Activated naive CD8-positive, alpha-beta T cell (primary cell): ENCODE data around the gene TMEM209.
"Not testable (repeated sequence)": the region's sequence is repeated elsewhere in the genome, so short reads cannot be mapped to it uniquely, and the experiment has no call there.

Source experiments
- H3K27ac Mint-ChIP-seq: one replicate; pipeline ENCODE4 v1.8.0; 2021; ENCODE audit warnings: mixed read lengths
- H3K27me3 Mint-ChIP-seq: one replicate; pipeline ENCODE4 v1.8.0; 2021; ENCODE audit warnings: mixed read lengths
- H3K36me3 Mint-ChIP-seq: one replicate; pipeline ENCODE4 v1.8.0; 2021; ENCODE audit warnings: mixed read lengths
- H3K4me1 Mint-ChIP-seq: one replicate; pipeline ENCODE4 v1.8.0; 2021; ENCODE audit warnings: low read depth, mixed read lengths
- H3K4me3 Mint-ChIP-seq: one replicate; pipeline ENCODE4 v1.8.0; 2021; ENCODE audit warnings: mild to moderate bottlenecking, mixed read lengths
- H3K9me3 Mint-ChIP-seq: one replicate; pipeline ENCODE4 v1.8.0; 2021; ENCODE audit warnings: low read depth, mixed read lengths

TMEM209 gene

GRCh38 chr7:130197094-130197493 is 8.1 kb downstream of the TMEM209 start:
- Mint-ChIP-seq H3K27me3 (no peaks in the 10 kb centered on the region), H3K4me1 (peaks cover 15% of the 10 kb centered on the region), H3K27ac (no peak overlapping the region), H3K4me3 (no peak overlapping the region), H3K9me3 (no peaks in the 10 kb centered on the region), H3K36me3 (peaks cover 12% of the 10 kb centered on the region)

GRCh38 chr7:130196476-130196875 is 8.7 kb downstream of the TMEM209 start:
- Mint-ChIP-seq H3K4me3 (no peak overlapping the region), H3K9me3 (no peaks in the 10 kb centered on the region), H3K27ac (no peak overlapping the region), H3K27me3 (no peaks in the 10 kb centered on the region), H3K36me3 (peaks cover 8% of the 10 kb centered on the region), H3K4me1 (peaks cover 10% of the 10 kb centered on the region)

- no peak overlapping the region for H3K27ac Mint-ChIP-seq
- H3K36me3 Mint-ChIP-seq: peaks cover 13% of the 10 kb centered on the region
- H3K4me3 Mint-ChIP-seq: no peak overlapping the region
- H3K27me3 Mint-ChIP-seq: no peaks in the 10 kb centered on the region
- H3K9me3 Mint-ChIP-seq: no peaks in the 10 kb centered on the region
- peaks cover 8% of the 10 kb centered on the region for H3K4me1 Mint-ChIP-seq
These were observed 9.8 kb downstream of the TMEM209 start for GRCh38 chr7:130195396-130195795.

GRCh38 chr7:130191791-130192190 is 13.4 kb downstream of the TMEM209 start:
- Mint-ChIP-seq H3K4me1 (peaks cover 2% of the 10 kb centered on the region), H3K36me3 (peaks cover 12% of the 10 kb centered on the region), H3K27ac (no peak overlapping the region), H3K4me3 (no peak overlapping the region), H3K27me3 (no peaks in the 10 kb centered on the region), H3K9me3 (no peaks in the 10 kb centered on the region)

- Mint-ChIP-seq H3K4me1 (peaks cover 4% of the 10 kb centered on the region), H3K4me3 (no peak overlapping the region), H3K27me3 (no peaks in the 10 kb centered on the region), H3K36me3 (peaks cover 16% of the 10 kb centered on the region), H3K27ac (no peak overlapping the region), H3K9me3 (no peaks in the 10 kb centered on the region)
These were observed 15.9 kb downstream of the TMEM209 start for GRCh38 chr7:130189343-130189742.

- Mint-ChIP-seq H3K36me3 (peaks cover 25% of the 10 kb centered on the region), H3K27ac (no peak overlapping the region), H3K27me3 (no peaks in the 10 kb centered on the region), H3K4me1 (peaks cover 14% of the 10 kb centered on the region), H3K4me3 (no peak overlapping the region), H3K9me3 (no peaks in the 10 kb centered on the region)
These were observed 17.8 kb downstream of the TMEM209 start for GRCh38 chr7:130187360-130187759.

GRCh38 chr7:130184349-130184748 is 20.9 kb downstream of the TMEM209 start:
- H3K9me3 Mint-ChIP-seq, H3K27ac Mint-ChIP-seq, H3K27me3 Mint-ChIP-seq, H3K4me3 Mint-ChIP-seq: not testable (repeated sequence)
- Mint-ChIP-seq H3K4me1 (peaks cover 23% of the 10 kb centered on the region), H3K36me3 (peaks cover 25% of the 10 kb centered on the region)

- peak overlapping the region; percentile 64 for H3K27ac Mint-ChIP-seq
- H3K36me3 Mint-ChIP-seq: peaks cover 26% of the 10 kb centered on the region
- H3K4me3 Mint-ChIP-seq: no peak overlapping the region
- no peaks in the 10 kb centered on the region for H3K9me3 Mint-ChIP-seq
- peaks cover 23% of the 10 kb centered on the region for H3K4me1 Mint-ChIP-seq
- no peaks in the 10 kb centered on the region for H3K27me3 Mint-ChIP-seq
These were observed 22.2 kb downstream of the TMEM209 start for GRCh38 chr7:130182990-130183389.

- Mint-ChIP-seq H3K4me1 (peaks cover 19% of the 10 kb centered on the region), H3K9me3 (no peaks in the 10 kb centered on the region), H3K36me3 (peaks cover 31% of the 10 kb centered on the region), H3K27ac (peak overlapping the region; percentile 88), H3K4me3 (no peak overlapping the region), H3K27me3 (no peaks in the 10 kb centered on the region)
These were observed 24.0 kb downstream of the TMEM209 start for GRCh38 chr7:130181263-130181605.

- Mint-ChIP-seq H3K9me3 (no peaks in the 10 kb centered on the region), H3K4me1 (peaks cover 19% of the 10 kb centered on the region), H3K27me3 (no peaks in the 10 kb centered on the region), H3K4me3 (no peak overlapping the region), H3K36me3 (peaks cover 31% of the 10 kb centered on the region), H3K27ac (peak overlapping the region; percentile 88)
These were observed 24.5 kb downstream of the TMEM209 start for GRCh38 chr7:130180571-130181262.

- H3K4me1 Mint-ChIP-seq: peaks cover 19% of the 10 kb centered on the region
- no peak overlapping the region for H3K27ac Mint-ChIP-seq
- H3K27me3 Mint-ChIP-seq: no peaks in the 10 kb centered on the region
- no peaks in the 10 kb centered on the region for H3K9me3 Mint-ChIP-seq
- peaks cover 27% of the 10 kb centered on the region for H3K36me3 Mint-ChIP-seq
- H3K4me3 Mint-ChIP-seq: no peak overlapping the region
These were observed 25.6 kb downstream of the TMEM209 start for GRCh38 chr7:130179631-130180030.

- no peak overlapping the region for H3K27ac Mint-ChIP-seq
- no peaks in the 10 kb centered on the region for H3K27me3 Mint-ChIP-seq
- peaks cover 24% of the 10 kb centered on the region for H3K36me3 Mint-ChIP-seq
These were observed 27.0 kb downstream of the TMEM209 start for GRCh38 chr7:130178251-130178650.

GRCh38 chr7:130174237-130174959 is 30.8 kb downstream of the TMEM209 start:
- H3K4me3 Mint-ChIP-seq: no peak overlapping the region
- no peak overlapping the region for H3K27ac Mint-ChIP-seq
- no peaks in the 10 kb centered on the region for H3K4me1 Mint-ChIP-seq
- no peaks in the 10 kb centered on the region for H3K27me3 Mint-ChIP-seq
- peaks cover 23% of the 10 kb centered on the region for H3K36me3 Mint-ChIP-seq
- no peaks in the 10 kb centered on the region for H3K9me3 Mint-ChIP-seq

More at GRCh38 chr7:130178251-130178650, 27.0 kb downstream of the TMEM209 start:
- Mint-ChIP-seq H3K4me3 (no peak overlapping the region), H3K4me1 (peaks cover 17% of the 10 kb centered on the region), H3K9me3 (no peaks in the 10 kb centered on the region)

- no peaks in the 10 kb centered on the region for H3K27me3 Mint-ChIP-seq
- H3K27ac Mint-ChIP-seq: no peak overlapping the region
- peaks cover 50% of the 10 kb centered on the region for H3K36me3 Mint-ChIP-seq
- H3K9me3 Mint-ChIP-seq: peaks cover 8% of the 10 kb centered on the region
- no peak overlapping the region for H3K4me3 Mint-ChIP-seq
- H3K4me1 Mint-ChIP-seq: no peaks in the 10 kb centered on the region
These were observed 43.0 kb downstream of the TMEM209 start for GRCh38 chr7:130162196-130162595.

GRCh38 chr7:130160455-130160854 is 44.8 kb downstream of the TMEM209 start:
- H3K4me3 Mint-ChIP-seq: no peak overlapping the region
- peaks cover 46% of the 10 kb centered on the region for H3K36me3 Mint-ChIP-seq
- H3K27me3 Mint-ChIP-seq: peaks cover 2% of the 10 kb centered on the region
- no peak overlapping the region for H3K27ac Mint-ChIP-seq
- no peaks in the 10 kb centered on the region for H3K4me1 Mint-ChIP-seq
- H3K9me3 Mint-ChIP-seq: peaks cover 8% of the 10 kb centered on the region

GRCh38 chr7:130160023-130160422 is 45.2 kb downstream of the TMEM209 start:
- no peaks in the 10 kb centered on the region for H3K4me1 Mint-ChIP-seq
- no peak overlapping the region for H3K4me3 Mint-ChIP-seq
- H3K9me3 Mint-ChIP-seq: peaks cover 8% of the 10 kb centered on the region
- no peak overlapping the region for H3K27ac Mint-ChIP-seq
- H3K27me3 Mint-ChIP-seq: peaks cover 2% of the 10 kb centered on the region
- peaks cover 44% of the 10 kb centered on the region for H3K36me3 Mint-ChIP-seq
